Neural crest cell (in vitro differentiated cells): ENCODE results near the gene SNAPC2. TPM values are rescaled to one million over a fixed set of nuclear protein-coding genes. Genes with fewer than 3 reads are reported as not detected.

Experiments
- DNase-seq: peaks from one replicate; pipeline ENCODE4 v3.0.0; 2021; ENCODE audit warnings: low read depth, mixed read lengths, low spot score
- H3K27ac Mint-ChIP-seq: one replicate; pipeline ENCODE4 v1.8.0; 2021; ENCODE audit warnings: mild to moderate bottlenecking, mixed read lengths; ENCODE audit not compliant: unreplicated experiment
- H3K27me3 Mint-ChIP-seq: 2 replicates; pipeline ENCODE4 v1.8.0; 2021; ENCODE audit warnings: low read depth, mild to moderate bottlenecking, mixed read lengths
- H3K36me3 Mint-ChIP-seq: 2 replicates; pipeline ENCODE4 v1.8.0; 2021; ENCODE audit warnings: low read depth, mild to moderate bottlenecking, mixed read lengths
- H3K4me1 Mint-ChIP-seq: 2 replicates; pipeline ENCODE4 v1.8.0; 2021; ENCODE audit warnings: mixed read lengths
- H3K4me3 Mint-ChIP-seq: one replicate; pipeline ENCODE4 v1.8.0; 2021; ENCODE audit warnings: mild to moderate bottlenecking, mixed read lengths
- H3K9me3 Mint-ChIP-seq: 2 replicates; pipeline ENCODE4 v1.8.0; 2021; ENCODE audit warnings: mixed read lengths
- total RNA-seq: library from RNA; stranded (reverse); gene quantifications from 2 replicates; pipeline ENCODE4 v1.2.1, GENCODE V29; 2021
- TF ChIP-seq, protein P1 (sequence below): fragments of 200-600 bp; sonication (generic); conservative IDR thresholded peaks from 2 replicates; pipeline ENCODE4 v1.5.0; 2021; ENCODE audit warnings: antibody characterized with exemption, mild to moderate bottlenecking

Gene SNAPC2
- total RNA-seq, 1 donor from 2014 or later: 19.1 TPM

DNA sequence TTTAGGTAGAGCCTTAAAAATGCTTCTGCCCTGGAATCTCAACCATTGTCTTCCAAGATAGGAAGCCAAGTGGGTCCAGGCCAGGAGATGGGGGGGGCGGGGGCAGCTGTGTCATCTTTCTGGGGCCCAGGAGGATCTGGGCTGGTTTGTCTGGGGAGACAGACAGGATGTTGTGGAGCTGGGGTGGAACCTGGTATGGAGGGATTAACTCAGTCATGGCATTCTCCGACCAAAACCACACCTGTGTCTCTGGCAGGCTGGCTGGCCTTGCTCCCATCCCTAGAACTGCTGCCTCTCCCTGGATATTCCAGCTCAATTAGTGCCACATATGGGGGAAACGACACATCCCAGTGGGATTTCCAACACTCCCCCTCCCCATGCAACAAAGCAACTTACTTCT, 19.2 kb upstream of the SNAPC2 start:
- H3K36me3 Mint-ChIP-seq: peaks cover 2% of the 10 kb centered on the region
- no peaks in the 10 kb centered on the region for H3K9me3 Mint-ChIP-seq
- H3K4me3 Mint-ChIP-seq: peak overlapping the region; percentile 65
- H3K4me1 Mint-ChIP-seq: peaks cover 28% of the 10 kb centered on the region
- H3K27ac Mint-ChIP-seq: no peak overlapping the region
- TF ChIP-seq, protein P1, sequence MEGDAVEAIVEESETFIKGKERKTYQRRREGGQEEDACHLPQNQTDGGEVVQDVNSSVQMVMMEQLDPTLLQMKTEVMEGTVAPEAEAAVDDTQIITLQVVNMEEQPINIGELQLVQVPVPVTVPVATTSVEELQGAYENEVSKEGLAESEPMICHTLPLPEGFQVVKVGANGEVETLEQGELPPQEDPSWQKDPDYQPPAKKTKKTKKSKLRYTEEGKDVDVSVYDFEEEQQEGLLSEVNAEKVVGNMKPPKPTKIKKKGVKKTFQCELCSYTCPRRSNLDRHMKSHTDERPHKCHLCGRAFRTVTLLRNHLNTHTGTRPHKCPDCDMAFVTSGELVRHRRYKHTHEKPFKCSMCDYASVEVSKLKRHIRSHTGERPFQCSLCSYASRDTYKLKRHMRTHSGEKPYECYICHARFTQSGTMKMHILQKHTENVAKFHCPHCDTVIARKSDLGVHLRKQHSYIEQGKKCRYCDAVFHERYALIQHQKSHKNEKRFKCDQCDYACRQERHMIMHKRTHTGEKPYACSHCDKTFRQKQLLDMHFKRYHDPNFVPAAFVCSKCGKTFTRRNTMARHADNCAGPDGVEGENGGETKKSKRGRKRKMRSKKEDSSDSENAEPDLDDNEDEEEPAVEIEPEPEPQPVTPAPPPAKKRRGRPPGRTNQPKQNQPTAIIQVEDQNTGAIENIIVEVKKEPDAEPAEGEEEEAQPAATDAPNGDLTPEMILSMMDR: no peak
- no peak for DNase-seq
- peaks cover 6% of the 10 kb centered on the region for H3K27me3 Mint-ChIP-seq

DNA sequence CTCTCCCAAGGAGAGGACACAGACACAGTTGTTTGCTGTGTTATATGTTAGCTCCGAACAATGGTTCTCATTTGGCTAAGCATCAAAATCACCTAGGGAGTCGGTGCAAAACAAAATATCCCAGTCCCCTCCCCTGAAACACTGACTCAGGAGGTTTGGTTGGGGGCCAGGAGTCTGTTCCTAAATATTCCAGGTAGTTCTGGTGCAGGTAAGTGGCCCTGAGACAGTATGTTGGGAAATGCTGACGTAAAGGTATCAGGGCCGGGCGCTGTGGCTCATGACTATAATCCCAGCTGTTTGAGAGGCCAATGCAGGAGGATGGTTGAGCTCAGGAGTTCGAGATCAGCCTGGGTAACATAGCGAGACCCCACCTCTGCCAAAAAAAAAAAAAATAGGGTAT, 18.8 kb upstream of the SNAPC2 start:
- no peak for DNase-seq
- peaks cover 6% of the 10 kb centered on the region for H3K27me3 Mint-ChIP-seq
- H3K27ac Mint-ChIP-seq: no peak overlapping the region
- no peaks in the 10 kb centered on the region for H3K9me3 Mint-ChIP-seq
- H3K4me1 Mint-ChIP-seq: peaks cover 28% of the 10 kb centered on the region
- H3K4me3 Mint-ChIP-seq: peak overlapping the region; percentile 65
- H3K36me3 Mint-ChIP-seq: peaks cover 2% of the 10 kb centered on the region
- TF ChIP-seq, protein P1: no peak

DNA sequence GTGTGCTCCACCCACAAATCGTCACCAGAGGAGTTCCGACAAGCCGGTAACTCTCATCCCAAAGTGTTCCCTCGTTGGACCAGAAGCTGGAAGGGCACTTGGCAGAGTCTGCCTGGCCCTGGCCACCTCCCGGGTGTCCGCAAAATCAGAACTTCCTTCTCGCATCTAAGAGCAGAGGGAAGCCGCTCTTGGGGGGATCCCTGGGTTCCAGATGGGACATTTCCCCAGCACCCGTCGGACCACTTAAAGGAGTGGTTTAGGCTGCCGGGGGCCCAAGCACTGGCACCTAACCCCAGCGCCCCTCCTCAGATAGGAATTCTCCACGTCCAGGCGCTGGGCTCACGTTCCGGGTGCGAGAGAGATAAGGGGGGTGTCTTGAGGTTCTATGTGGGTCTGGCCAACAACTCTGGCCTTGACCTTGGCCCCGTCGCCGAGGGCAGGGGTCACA, 17.3 kb upstream of the SNAPC2 start:
- peaks cover 2% of the 10 kb centered on the region for H3K36me3 Mint-ChIP-seq

DNA sequence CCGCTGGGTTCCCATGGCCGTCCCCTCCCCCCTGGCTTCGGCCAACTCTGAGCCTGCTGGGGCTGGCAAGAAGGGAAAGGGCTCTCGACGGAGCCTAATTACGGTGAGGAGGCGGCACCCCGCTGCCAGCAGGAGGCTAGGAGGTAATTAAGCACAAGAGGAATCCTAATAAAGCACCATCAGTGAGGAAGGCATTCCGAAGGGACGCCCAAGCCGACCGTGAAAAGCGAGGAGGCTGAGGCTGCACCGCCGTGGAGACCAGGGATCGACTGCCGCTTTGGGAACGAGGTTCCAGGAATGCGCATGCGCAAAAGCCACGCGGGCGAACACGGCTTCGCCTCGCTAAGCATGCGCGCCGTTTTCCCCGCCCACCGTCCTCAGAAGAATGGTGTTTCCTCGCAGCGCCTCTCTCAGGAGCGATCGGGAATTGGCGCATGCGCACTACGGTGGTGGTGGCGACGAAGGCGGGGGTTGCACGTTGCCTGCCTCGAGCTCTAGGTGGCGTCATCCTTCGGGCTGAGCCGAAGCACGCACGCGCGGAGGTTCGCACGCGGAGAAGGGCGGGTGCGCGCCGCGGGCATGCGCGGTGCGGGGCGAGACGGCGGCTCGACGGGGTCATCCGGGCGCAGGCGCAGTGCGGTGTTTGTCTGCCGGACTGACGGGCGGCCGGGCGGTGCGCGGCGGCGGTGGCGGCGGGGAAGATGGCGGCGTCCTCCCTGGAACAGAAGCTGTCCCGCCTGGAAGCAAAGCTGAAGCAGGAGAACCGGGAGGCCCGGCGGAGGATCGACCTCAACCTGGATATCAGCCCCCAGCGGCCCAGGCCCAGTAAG, 16.7 kb upstream of the SNAPC2 start, which contains the start of gene MAP2K7:
TSS of gene MAP2K7 (plus strand) at position 634 of the 830 bp plus-strand sequence. CDS start at position 702, 68 bp downstream.
- Mint-ChIP-seq H3K27me3 (peaks cover 6% of the 10 kb centered on the region), H3K9me3 (no peaks in the 10 kb centered on the region), H3K4me3 (peak within 1 kb of the TSS; percentile 95), H3K36me3 (peaks cover 2% of the 10 kb centered on the region), H3K4me1 (peaks cover 25% of the 10 kb centered on the region), H3K27ac (peak within 1 kb of the TSS; percentile 86)
- TF ChIP-seq, protein P1: peak; percentile 61
- DNase-seq: peak; percentile 100

More for the DNA sequence above, 17.3 kb upstream of the SNAPC2 start:
- no peaks in the 10 kb centered on the region for H3K9me3 Mint-ChIP-seq
- no peak overlapping the region for H3K27ac Mint-ChIP-seq
- H3K4me3 Mint-ChIP-seq: peak overlapping the region; percentile 95
- peaks cover 6% of the 10 kb centered on the region for H3K27me3 Mint-ChIP-seq
- no peak for DNase-seq
- peaks cover 25% of the 10 kb centered on the region for H3K4me1 Mint-ChIP-seq
- TF ChIP-seq, protein P1: no peak

DNA sequence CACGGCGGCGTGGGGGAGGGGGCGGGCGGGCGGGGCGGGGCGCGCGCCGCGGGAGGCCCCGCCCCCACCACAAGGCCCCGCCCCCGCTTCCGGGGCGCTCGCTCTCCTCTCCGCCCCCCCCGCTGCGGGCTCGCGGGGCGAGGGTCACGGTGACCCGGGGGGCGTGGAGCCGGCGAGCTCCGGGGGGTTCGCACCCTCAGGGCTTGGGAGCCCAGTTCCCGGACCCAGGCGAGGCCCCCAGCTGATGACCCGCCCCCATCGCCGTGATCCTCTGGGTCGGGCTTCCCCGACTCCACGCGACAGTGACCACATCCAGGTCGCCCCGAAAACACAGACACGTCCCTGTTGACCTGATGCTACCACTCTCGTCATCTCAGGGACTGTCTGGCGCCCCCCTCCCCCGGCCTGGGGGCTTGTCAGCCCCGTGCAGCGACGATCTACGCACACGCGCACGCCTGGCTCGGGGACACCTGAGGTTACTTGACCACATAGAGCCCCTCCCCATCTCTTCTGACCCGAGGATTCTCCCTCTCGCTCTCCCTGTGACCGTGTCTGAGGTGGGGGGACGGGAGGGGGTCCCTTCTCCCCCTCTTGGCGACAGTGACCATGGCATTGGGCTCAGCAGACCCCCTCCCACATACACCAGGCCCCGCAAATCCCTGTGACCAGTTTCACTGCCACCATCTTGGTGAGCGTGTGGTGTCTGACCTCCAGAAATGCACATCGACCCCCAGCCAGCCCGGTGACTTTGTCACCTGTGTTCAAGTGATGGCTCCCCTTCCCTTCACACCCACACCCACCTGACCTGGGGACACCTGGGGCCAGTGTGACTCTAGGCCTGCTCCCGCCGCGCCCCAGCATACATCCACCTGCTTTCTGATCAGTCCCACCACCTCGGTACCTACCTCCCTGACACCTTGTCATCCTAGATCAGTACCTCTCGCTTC, 15.8 kb upstream of the SNAPC2 start:
- no peaks in the 10 kb centered on the region for H3K9me3 Mint-ChIP-seq
- H3K36me3 Mint-ChIP-seq: peaks cover 2% of the 10 kb centered on the region
- H3K27ac Mint-ChIP-seq: peak overlapping the region; percentile 78
- H3K4me1 Mint-ChIP-seq: peaks cover 25% of the 10 kb centered on the region
- peak overlapping the region; percentile 93 for H3K4me3 Mint-ChIP-seq
- H3K27me3 Mint-ChIP-seq: peaks cover 6% of the 10 kb centered on the region
- TF ChIP-seq, protein P1: no peak
- DNase-seq: no peak
